ENCODE measurements around the gene RALGAPB.

The RALGAPB gene

DNA sequence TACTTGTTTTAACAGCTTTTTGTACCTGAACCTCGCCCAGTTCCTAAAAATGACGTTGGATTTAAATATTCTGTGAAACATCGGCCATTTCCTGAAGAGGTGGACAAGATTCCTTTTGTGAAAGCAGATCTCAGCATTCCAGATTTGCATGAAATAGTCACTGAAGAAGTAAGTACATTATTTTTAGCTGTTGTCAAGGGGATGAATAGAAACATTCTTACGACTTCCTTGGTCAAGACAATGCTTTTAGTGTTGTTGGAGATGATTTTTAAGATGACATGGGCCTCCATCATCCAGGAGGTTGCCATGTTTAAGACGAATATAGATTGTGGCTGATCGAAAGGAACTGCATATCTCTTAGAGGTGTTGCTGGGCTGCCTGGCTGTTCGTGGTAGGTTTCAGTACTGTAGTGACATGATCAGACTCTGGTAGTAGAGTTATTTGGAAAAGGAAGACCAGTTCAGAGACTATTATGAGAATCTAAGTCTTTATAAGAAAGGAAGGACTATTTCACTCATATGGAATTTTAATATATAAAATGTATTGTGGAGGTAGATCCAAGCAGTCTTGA lies 78.5 kb downstream of the RALGAPB start:
- DNase-seq: no peak

DNA sequence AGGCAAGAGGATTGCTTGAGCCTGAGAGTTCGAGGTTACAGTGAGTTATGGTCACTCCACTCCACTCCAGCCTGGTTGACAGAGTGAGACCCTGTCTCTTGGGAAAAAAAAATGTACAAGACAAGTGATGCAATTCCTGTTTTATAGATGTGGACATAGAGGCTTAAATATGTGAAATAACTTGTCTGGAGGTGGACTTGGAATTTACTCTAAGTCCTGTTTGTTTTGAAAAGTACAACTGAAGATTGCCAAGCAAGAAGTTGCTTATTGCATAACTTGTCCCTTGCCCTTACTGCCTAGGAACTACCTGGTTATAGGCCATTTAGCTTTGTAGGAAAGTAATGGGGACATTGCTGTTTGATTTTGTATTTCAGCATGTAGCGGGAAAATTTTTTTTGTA lies 82.3 kb downstream of the RALGAPB start:
- no peak for DNase-seq

DNA sequence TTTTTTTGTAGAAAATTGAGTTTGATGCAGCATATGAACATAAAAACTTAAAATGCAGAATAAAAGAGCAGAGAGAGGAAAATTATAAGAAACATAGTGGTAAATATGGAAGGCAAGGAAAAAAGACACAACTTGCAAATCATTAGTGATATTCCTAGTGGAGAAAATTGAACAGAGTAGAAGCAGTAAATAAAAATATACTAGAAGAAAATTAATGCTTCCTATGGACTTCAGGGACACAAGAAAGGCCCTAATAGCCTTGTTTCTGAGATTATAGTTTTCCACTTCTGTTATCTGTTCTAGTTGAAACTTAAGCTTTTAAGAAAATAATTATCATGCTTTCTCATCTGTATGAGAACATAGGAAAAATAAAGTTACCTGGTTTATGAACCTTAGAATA lies 82.8 kb downstream of the RALGAPB start:
- DNase-seq: no peak

DNA sequence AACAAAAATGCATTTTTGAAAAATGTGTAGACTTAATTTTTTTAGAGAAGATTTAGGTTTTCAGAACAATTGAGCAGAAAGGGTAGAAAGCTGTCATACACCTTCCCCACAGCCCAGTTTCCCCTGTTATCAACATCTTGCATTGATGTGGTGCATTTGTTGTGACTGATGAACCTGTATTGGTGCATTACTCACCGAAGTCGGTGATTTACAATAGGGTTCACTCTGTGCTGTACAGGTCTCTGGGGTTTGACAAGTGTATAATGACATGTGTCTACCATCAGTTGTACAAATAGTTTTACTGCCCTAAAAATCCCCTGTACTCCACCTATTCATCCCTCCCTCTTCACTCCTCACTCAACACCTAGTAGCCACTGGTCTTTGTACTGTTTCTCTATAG lies 84.5 kb downstream of the RALGAPB start:
- DNase-seq: no peak

DNA sequence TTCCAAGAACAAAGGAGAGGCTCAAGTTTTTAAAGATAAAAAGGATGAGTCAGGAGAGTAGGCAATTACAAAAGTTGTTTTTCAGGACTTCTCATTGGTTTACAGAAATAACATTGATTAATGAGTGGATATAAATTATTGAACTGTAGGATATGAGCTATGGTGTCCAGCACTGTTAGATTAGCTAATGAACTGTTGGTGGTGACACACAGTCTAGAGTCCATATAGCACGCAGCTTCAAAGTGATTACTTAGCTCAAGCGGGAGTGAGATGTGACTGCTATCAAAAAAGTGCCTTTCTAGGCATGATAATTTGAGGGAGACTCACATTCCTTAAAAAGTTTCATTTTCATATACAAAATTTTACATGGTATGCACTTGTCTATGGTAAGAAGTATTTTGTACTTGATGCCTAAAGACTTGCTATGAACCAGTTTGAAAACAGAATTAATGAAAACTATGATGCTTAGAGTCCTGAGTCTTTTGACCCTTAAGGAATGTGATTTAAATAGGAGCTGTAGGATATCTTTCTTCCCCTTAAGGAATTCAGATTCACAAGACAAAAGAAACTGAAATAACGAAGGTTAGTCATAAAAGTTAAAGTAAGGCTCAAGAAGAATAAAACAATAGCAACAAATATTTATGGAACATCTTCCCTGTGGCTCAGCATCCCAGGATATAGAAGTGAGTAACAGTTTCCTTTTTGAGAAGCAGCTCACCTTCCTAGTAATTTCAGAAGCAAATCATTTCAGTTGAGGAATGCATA lies 86.1 kb downstream of the RALGAPB start:
- DNase-seq: no peak

DNA sequence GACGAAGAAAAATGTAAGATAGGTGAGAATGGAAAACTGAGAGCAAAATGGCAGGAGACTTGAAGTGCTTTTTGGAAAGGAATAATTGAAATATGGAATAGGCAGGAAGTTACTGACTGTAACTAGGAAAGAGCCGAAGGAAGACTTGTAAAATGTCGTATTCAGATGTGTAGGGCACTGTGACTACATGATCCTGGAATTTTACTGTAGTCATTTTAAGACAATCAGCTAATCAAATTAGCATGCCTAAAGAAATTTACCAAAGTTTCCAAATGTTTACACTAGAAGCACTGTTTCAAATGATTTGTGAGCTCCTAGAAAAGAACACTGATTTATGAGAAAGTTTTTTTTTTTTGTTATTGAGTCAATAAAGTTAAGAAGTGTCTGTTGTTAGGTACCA lies 87.1 kb downstream of the RALGAPB start:
- no peak for DNase-seq

DNA sequence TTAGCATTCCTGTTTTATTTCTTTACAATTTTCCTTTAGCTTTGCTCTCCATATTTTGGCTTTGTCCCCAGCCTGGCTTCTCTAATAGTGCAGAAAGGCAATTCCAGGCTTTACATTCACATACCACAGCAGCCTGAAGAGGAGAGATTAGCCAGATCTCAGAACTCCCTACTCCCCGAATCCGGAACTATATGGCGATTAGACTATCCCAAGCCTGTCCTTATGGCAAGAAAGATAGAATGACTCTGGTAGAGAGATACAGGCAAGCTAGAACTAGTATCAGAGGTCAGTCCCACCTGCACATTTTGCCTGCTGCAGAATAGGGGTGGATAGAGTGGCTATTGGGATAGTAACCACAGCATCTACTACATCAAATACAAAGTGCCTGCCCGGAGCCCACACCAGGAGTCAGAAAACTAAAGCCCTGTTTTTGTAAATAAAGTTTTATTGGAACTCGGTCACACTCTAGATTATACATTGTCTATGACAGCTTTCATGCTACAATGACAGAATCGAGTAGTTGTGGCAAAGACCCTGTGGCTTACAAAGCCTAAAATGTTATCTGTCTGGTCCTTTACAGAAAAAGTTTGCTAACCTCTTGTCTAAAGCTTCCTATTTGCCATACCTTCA lies 91.3 kb downstream of the RALGAPB start:
- DNase-seq: no peak

DNA sequence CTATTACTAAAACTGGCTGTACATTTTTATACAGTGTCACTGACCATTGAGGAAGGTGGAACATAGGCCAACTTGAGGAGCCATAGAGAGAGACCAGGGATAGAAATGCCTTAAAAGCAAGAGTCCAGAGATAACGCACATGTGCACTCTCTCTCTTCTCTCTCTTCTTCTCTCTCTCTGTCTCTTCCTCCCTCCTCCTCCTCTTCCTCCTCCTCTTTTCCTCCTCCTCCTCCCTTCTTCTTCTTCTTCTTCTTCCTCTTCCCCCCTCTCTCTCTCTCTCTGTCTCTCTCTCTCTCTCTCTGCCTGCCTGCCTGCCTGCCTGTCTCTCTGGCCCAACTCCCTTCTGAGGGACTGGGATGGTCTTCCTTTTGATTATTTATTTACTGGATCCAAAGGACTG lies 92.0 kb downstream of the RALGAPB start:
- no peak for DNase-seq

DNA sequence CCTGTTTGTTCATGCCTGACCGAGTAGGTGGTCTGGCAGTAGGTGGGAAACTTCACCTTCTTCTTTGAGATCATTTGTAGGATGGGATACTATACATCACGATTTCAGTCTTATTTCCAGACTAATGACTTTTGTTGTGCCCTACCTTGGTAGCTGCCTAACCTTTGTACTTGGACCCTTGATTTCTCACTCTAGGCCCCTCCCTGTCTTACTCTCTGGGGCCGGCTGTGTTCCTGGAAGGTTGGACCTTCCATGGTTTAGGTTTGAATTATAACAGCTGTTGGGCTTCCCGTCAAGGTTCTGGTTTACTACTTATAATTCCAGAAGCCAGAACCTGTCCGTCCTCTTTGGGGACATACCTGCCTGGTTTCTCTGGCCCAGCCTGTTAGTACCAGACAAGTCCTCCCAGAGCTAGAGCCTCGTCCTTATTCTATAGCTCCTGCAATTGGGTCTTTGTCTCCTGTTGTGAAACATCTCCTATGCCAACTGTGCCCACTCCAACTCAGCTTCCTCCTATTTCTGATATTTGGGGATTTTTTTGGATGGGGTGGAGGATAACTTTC lies 93.5 kb downstream of the RALGAPB start:
- DNase-seq: no peak

DNA sequence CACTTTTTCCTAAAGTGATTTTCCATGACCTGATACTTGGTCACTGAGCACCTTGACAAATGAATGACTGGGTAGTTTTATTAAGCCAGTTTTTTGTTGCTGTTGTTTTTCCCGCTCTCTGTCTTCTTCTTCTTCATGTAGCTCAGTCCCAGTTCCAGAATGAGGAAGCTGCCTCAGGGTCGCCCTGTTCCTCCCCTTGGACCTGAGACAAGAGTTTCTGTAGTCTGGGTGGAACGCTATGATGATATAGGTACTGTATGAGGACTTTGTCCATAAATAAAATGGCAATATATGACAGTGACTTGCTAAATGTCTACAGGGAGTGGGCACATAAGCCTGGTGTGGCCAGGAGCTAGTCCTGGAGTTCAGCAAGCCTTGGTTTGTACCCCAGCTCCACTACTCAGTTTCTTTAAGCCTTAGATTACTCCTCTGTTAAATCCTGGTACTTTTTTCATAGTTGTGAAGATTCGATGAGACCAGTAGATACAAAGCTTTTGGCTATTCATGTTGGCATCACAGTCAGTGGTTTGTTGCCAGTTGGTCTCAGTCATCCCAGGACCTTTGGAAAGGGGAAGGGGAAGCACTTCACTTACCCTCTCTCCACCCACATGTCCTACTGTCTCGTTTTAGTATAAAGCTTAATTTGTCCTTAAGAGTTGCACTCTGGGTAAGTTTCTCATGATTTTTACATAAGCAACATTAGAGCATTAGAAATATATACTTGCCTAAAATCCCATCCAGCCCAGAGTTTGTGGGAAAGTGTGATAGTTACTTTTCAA lies 97.3 kb downstream of the RALGAPB start:
- no peak for DNase-seq

DNA sequence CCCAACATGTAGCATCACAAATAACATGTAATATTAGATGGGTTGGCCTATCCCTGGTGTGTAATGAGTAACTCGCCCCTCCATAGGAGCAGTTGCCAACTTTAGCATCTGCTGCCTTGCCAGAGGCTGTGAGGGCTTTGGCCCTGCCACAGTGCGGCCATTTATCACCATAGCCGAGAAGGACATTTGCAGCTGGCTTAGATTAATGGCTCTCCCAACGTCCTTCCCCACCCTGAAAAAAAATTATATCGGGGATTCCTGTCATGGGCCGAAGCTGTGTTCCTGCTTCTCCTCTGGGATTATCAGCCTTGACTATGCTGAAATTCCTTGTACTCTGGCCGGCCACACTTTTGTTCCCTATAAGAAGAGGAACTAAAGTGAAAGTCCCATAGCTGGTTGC lies 100.8 kb downstream of the RALGAPB start:
- no peak for DNase-seq

DNA sequence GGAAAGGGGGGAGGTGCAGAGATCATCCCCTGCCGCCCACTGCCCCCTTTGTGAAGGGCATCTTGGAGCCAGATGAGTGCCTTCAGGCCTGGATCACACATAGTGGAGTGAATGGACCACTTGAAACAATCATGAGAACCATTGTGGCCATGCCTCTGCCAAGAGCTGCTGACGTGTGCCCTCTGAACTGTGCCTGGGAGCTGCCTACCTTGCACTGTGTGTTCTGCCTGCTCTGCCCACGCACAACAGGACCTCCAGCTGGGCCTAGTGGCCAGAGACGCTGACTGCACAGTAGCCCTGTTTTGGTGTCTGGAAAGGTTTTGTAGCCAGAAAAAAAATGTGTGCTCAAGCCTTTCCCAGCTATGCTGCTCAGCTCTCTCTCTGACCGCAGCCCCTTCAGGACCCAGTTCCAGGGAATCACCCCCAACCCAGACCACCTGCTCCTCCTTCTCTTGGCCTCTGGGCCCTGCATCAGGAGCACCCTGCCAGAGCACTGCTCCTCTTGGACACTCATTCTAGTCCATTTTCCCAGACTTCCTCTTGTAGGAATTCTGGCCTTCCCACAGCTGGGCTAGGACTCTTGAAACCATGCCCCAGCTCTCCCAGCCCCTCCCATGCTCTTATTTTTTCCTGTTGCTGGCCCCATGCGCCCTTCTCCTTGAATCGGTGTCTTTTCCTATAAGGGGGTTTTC lies 106.7 kb downstream of the RALGAPB start:
- no peak for DNase-seq

DNA sequence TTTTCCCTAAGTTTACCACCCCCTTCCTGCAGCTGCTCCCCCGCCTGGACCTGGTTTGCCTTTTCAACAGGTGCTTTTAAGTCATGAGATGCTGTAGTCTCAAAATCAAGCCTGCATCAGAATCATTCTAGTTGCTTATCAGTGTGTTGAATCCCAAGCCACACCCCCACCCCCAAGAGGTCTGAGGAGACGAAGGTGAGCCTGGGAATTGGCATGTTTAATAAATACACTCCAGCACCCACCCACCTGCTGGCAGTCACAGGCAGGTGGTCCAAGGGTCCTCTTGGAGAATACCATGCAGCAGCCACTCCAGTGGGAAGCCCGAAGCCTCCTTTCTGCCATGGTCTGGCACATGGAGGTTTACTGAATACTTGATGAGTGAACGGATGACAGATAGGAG lies 107.3 kb downstream of the RALGAPB start:
- no peak for DNase-seq

DNA sequence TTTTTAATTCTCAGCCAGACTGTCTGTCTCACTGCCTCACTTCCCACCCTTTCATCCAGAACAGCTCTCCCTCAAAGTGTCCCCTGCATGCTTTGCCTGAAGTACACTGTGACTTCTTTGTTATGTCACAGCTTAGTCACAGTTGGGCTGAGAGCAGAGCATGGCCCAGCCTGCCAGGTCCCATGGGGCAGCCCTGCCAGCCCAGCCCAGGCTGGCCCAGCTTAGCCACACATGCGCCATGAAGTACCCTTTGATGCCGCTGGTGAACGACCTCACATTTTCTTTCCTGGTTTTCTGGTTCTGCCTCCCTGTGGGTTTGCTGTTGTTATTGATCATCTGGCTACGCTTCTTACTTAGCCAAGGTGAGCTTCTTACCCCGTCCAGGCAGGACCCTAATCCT lies 108.4 kb downstream of the RALGAPB start, which contains the start of gene ADIG:
Gene ADIG (plus strand): TSS at position 185 of the 400 bp plus-strand sequence. CDS start 54 bp downstream, at position 239.
- no peak for DNase-seq

DNA sequence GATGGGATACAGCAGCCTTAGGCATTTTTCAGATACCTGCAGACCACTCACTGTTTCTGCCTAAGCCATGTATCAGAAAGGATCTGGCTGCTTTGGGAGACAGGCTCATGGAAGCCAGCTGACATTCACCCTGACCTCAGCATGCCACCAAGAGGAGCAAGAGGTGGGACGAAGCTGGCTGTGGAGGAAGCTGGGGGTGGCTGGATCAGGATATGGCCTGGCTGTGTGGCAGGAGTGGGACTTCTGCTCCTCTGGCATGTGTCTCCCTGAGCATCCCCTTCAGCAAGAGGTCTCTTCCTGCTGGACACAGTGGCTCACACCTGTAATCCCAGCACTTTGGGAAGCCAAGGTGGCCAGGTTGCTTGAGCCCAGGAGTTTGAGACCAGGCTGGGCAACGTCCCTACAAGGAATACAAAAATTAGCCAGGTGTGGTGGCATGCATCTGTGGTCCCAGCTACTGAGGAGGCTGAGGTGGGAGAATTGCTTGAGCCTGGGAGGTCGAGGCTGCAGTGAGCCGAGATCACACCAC lies 109.3 kb downstream of the RALGAPB start:
- no peak for DNase-seq

DNA sequence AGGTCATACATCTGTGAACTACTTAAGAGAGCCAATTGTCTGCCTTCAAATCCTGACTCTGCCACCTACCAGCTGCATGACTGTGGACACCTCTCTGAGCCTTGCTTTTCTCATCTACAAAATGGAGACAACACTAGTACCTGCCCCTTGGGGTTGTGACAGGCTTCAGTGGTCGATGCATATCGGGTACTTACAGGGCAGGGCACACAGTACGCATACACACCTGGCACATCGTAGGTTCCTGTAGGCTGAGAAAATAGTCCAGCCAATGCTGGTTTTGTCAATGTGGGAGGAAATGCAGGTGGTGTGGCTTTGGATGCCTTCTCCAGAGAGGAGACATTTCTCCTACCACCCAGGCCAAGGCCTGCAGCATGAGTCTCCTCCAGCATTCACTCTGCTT lies 110.7 kb downstream of the RALGAPB start:
- no peak for DNase-seq

DNA sequence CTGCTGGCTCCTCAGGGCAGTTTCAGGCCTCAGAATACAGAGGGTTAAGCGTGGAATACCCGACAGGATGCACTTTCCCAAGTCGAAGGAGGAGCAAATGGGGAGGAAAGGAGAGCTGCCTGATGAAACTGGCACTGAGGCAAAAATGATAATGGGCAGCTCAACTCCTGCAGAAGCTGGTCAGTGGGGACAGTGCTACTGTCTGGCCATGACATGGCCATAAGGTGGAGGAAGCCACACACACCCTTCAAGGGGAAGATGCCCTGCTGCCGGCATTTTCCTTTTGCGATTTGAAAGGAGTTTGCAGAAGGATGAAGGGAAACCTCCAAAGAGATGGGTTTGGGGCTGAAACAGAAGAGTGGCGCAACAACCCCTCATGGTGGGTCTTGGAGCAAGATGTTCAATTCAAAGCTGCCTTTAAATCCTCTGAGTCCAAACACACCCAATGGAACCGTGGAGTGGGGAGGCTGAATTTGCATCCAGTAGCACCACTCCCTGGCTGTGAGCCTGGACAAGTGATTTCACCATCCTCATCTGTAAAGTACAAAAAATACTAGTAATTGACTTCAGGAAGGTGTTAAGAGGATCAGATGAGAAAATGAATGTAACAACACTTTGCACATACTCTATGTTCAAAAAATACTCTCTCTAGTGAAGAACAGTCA lies 111.6 kb downstream of the RALGAPB start:
- no peak for DNase-seq

DNA sequence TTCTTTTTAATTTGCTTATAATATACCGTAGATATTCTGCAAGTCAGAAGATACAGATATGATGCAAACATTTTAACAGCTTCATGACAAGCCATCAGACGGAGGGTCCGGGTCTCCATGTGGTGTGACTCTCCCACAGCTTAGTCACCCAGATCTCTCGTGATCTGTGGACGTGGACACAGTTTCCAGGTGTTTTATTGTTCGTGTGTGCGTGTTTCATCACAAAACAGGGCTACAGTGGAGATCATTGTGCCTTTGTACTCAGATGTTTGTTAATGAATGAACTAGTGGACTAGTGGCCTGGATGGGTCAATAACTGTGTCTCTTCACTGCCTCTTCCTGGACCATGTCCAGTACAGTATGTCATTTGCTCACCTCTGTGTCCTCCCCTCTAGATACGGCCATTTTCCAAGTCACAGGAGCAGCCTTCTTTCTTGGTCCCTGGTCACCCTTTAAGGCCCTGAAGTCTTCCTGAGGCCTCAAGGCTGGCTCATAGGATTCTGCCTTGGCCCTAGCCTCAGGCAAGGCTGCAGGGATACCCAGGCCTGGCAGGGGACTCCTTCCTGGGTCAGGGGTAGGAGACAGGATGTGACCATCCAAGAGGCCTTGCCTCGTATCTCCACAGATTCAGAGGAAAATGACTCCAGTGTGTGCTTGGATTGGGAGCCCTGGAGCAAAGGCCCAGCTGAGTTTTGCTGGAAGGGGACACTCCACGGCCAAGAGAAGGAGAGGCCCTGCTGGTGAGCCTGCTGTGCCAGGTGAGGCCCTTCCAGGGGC lies 112.9 kb downstream of the RALGAPB start:
- no peak for DNase-seq

DNA sequence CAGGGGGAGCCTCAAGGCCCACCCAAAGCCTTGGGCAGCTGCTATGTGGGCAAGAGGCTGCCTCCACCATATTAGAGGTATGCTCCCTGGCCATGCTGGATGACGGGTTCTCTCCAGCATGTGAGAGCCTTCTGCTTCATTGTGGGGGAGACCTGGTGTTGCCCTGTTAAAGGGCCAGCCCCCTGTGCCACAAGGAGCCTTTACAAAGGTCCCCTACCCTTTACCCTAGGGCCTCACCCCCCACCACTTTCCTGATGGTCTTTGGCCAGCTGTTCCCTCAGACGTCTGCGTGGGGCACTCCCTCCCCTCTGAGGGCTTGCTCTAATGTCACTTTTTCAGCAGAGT lies 113.5 kb downstream of the RALGAPB start:
- no peak for DNase-seq

DNA sequence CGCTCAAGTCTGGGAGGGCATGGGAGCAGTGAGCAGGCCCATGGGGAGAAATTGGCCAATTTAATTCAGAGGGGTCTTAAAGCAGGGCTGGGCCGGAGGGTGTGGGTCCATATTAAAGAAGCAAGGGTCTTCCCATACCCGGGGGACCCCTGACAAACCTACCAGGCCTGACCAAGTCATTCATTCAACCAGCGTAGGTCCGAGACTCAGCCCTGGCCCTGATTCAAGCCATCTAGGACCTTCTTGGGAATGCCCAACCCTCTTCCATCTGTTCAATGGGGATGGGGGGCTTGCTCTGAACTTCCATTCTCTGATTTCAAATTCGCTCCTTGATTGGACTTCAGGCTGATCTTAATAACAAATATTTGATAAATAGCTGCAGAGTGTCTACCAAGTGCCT lies 115.7 kb downstream of the RALGAPB start:
- DNase-seq: no peak

DNA sequence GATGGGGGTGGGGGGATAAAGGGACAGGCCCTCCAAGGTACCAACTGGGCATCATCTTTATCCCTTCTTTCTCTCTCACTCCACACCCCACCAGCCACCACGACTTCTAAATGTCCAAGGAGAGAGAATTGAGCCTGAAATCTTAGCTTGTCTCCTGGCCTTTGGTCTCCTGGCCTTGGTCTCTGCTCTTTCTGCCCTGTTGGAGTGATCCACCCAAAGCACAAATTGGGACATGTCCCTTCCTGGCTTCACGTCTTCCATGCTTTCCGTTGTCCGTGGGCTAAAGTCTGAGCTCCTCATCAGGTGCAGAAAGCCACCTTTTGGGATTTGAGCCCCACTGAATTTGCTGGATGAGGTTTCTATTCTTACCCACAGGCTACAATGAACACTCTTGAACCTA lies 116.7 kb downstream of the RALGAPB start:
- no peak for DNase-seq

All from activated CD4-positive, alpha-beta T cell treated with anti-CD3 and anti-CD28 coated beads for 1 hour (primary cell).